HG03280 (cell line): ENCODE measurements around the gene PDIA3.
"Not testable (repeated sequence)": the region's sequence is repeated elsewhere in the genome, so short reads cannot be mapped to it uniquely, and the experiment has no call there.

ENCODE experiments used
- ATAC-seq: cut with Tn5 transposase; IDR thresholded peaks from one replicate; pipeline ENCODE4 v1.9.1; 2021; ENCODE audit warnings: mild to moderate bottlenecking, moderate library complexity; ENCODE audit not compliant: unreplicated experiment

Gene PDIA3

GRCh38 chr15:43808960-43809678 is 62.9 kb downstream of the PDIA3 start:
- ATAC-seq, result no peak

GRCh38 chr15:43815064-43815463 is 68.8 kb downstream of the PDIA3 start:
- ATAC-seq, result not testable (repeated sequence)

GRCh38 chr15:43821505-43821904 is 75.3 kb downstream of the PDIA3 start:
- no peak for ATAC-seq
